SK-N-MC (cell line): ENCODE data around the gene KCTD4.

Source experiments
- DNase-seq: peaks from one replicate; pipeline ENCODE4 v3.0.0-alpha.2; 2011; ENCODE audit warnings: low read depth, low spot score
- H3K27ac ChIP-seq: fragments of 200-600 bp; sonication (generic); 2 replicates; pipeline ENCODE4 v1.5.1; 2016; ENCODE audit warnings: mixed run types
- H3K36me3 ChIP-seq: fragments of 200-600 bp; sonication (generic); 2 replicates; pipeline ENCODE4 v1.6.1; 2017; ENCODE audit warnings: antibody characterized with exemption, low read length, mixed read lengths; ENCODE audit not compliant: insufficient read depth
- H3K4me3 ChIP-seq: fragments of 200-600 bp; sonication (generic); 2 replicates; pipeline ENCODE4 v1.5.1; 2016
- H3K9ac ChIP-seq: fragments of 200-600 bp; sonication (generic); 2 replicates; pipeline ENCODE4 v1.8.0; 2017; ENCODE audit warnings: mixed run types, mixed read lengths; ENCODE audit not compliant: insufficient read length
- H3K9me3 ChIP-seq: fragments of 200-600 bp; sonication (generic); 2 replicates; pipeline ENCODE4 v1.6.1; 2017; ENCODE audit warnings: low read depth, mild to moderate bottlenecking, antibody characterized with exemption, low read length, moderate library complexity, mixed read lengths
- EZH2 ChIP-seq: fragments of 200-600 bp; sonication (generic); IDR thresholded peaks from one replicate; pipeline ENCODE4 v1.6.1; 2017; ENCODE audit warnings: antibody characterized with exemption
- FOXP2 ChIP-seq: optimal IDR thresholded peaks from 2 replicates; pipeline ENCODE3; 2011; ENCODE audit warnings: mild to moderate bottlenecking, moderate library complexity; ENCODE audit not compliant: insufficient read depth; ENCODE audit errors: extremely low read length, control extremely low read depth
- POLR2AphosphoS5 ChIP-seq: IDR thresholded peaks from 2 replicates; pipeline ENCODE4 v1.6.1; 2012; ENCODE audit warnings: mild to moderate bottlenecking, low read depth, low read length, borderline replicate concordance

Gene KCTD4

DNA sequence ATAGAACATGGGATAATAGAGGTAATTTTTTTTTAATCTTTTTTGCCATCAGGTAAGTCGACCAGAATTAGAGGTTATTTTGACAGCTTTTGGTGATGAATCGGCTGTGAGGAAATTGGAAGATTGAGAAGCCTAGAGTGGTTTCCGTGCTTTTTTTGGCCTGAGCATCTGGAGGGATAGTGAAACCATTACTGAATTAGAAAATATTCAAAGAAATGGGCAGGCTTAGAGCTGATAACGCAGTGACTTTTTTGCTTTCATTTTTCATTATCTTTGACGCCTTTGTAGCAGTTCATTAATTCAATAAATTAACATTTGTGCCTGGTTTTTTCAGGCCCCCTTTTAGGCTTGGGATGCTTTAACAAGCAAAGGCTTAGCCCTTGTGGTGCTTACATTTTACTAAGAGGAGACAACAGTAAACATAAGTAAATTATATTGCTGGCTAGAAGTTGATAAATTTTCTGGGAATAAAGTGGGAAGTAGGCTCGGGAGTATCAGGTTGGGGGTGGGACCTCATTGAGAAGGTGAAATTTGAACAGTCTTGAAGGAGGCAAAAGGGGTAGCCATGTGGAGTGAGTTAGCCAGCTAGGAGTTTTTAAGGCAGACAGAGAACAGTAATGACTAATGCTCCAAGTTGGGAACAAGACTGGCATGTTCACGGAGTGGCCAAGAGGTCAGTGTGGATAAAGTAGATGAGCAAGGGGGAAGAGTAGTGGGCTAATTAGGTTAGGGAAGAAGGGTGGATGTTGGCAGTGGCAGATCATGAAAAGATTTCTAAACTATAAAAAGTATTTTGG lies 44.1 kb downstream of the KCTD4 start:
- H3K9ac ChIP-seq: no peak overlapping the region
- TF ChIP-seq EZH2 (no peak), FOXP2 (no peak), POLR2AphosphoS5 (no peak)
- H3K36me3 ChIP-seq: peaks cover 35% of the 10 kb centered on the region
- no peak for DNase-seq
- H3K27ac ChIP-seq: no peak overlapping the region
- H3K4me3 ChIP-seq: no peak overlapping the region
- no peaks in the 10 kb centered on the region for H3K9me3 ChIP-seq

DNA sequence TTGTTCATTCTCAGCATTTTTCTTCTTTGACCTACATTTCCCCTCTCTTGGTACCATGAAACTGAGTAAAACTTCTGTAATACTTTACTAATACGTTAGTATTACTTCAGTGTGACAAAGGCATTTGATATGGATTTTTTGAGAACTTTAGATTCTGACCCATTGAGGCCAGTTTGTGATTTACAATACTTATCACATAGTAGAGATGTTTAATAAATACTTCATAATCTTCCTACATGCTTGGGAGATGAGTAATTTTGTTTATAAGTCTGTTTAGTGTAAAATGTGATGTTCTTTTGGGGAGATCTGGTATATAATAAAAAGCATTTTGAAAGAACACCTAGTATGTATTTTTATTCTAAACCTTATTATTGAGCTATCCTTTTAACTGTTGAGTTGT lies 50.9 kb downstream of the KCTD4 start:
- Histone ChIP-seq H3K4me3 (no peak overlapping the region), H3K9me3 (no peaks in the 10 kb centered on the region), H3K27ac (0 out of 2 replicates have a peak overlapping the region, but pooled peaks have one; percentile 10), H3K36me3 (peaks cover 17% of the 10 kb centered on the region), H3K9ac (no peak overlapping the region)
- no peak for TF ChIP-seq POLR2AphosphoS5
- TF ChIP-seq EZH2: no peak
- no peak for TF ChIP-seq FOXP2
- DNase-seq: no peak

DNA sequence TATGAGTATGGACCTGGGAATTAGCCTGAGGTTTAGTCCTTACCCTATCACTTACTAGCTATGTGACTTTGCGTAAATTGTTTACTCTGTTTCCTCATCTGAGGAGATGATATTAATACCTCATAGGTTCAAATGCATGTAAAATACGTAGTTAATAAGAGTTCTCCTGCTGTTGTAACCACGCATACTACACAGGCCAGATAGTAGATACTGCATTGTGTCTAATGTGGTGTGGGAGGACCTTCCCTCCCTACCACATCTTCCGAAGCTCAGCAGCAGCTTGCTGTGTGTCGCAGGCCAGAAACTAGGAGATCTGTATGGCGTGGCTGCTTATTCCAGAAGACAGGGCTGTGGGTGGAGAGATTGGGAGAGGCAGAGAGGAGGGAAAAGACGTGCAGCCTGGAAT lies 57.5 kb downstream of the KCTD4 start:
- no peak for TF ChIP-seq EZH2
- TF ChIP-seq POLR2AphosphoS5: no peak
- TF ChIP-seq FOXP2: no peak
- Histone ChIP-seq H3K4me3 (no peak overlapping the region), H3K27ac (no peak overlapping the region), H3K9me3 (no peaks in the 10 kb centered on the region), H3K9ac (no peak overlapping the region), H3K36me3 (peaks cover 24% of the 10 kb centered on the region)
- no peak for DNase-seq
